Neuronal stem cell (in vitro differentiated cells): ENCODE measurements around the gene ATXN7L3. TPM values are rescaled to one million over a fixed set of nuclear protein-coding genes. Genes with fewer than 3 reads are reported as not detected.

ENCODE experiments used
- DNase-seq: peaks from one replicate; pipeline ENCODE4 v3.0.0-alpha.2; 2013; ENCODE audit warnings: low spot score
- H2AFZ ChIP-seq: one replicate; pipeline ENCODE4 v1.6.1; 2013; ENCODE audit warnings: mild to moderate bottlenecking, low read length, inconsistent platforms
- H2AK5ac ChIP-seq: 2 replicates; pipeline ENCODE4 v1.6.1; 2013; ENCODE audit warnings: low read depth, mild to moderate bottlenecking, inconsistent platforms, low read length, moderate library complexity, mixed read lengths
- H2BK120ac ChIP-seq: 2 replicates; pipeline ENCODE4 v1.6.1; 2013; ENCODE audit warnings: low read depth, mild to moderate bottlenecking, inconsistent platforms, low read length, moderate library complexity, mixed read lengths
- H2BK12ac ChIP-seq: one replicate; pipeline ENCODE4 v1.6.1; 2013; ENCODE audit warnings: low read length, inconsistent platforms
- H2BK15ac ChIP-seq: 2 replicates; pipeline ENCODE4 v1.6.1; 2013; ENCODE audit warnings: mild to moderate bottlenecking, low read length, inconsistent platforms, mixed read lengths
- H2BK5ac ChIP-seq: one replicate; pipeline ENCODE4 v1.6.1; 2013; ENCODE audit warnings: inconsistent platforms, mild to moderate bottlenecking, low read length, moderate library complexity
- H3K14ac ChIP-seq: one replicate; pipeline ENCODE4 v1.6.1; 2013; ENCODE audit warnings: low read length, inconsistent platforms
- H3K18ac ChIP-seq: 2 replicates; pipeline ENCODE4 v1.6.1; 2013; ENCODE audit warnings: low read length, inconsistent platforms
- H3K23ac ChIP-seq: 2 replicates; pipeline ENCODE4 v1.6.1; 2013; ENCODE audit warnings: low read depth, mild to moderate bottlenecking, mixed read lengths, low read length, inconsistent platforms; ENCODE audit not compliant: poor library complexity
- H3K27ac ChIP-seq: replicated peaks from 3 replicates; pipeline ENCODE4 v1.5.1; 2013; ENCODE audit warnings: low read length, inconsistent platforms
- H3K27me3 ChIP-seq, 3 experiments: 2 replicates each; pipeline ENCODE4 v1.6.1; 2013; ENCODE audit warnings: low read length in 3 of 3, mild to moderate bottlenecking in 2 of 3, inconsistent platforms in 1 of 3, low read depth in 1 of 3, mixed read lengths in 1 of 3, moderate library complexity in 1 of 3; ENCODE audit not compliant: control insufficient read depth in 3 of 3, insufficient read depth in 3 of 3
- H3K36me3 ChIP-seq, 2 donors: replicated peaks in 1 of 2; 2 replicates each; pipeline ENCODE4 v1.6.1; 2013; ENCODE audit warnings: low read length in 2 of 2; ENCODE audit not compliant: control insufficient read depth in 2 of 2, insufficient read depth in 2 of 2
- H3K4ac ChIP-seq: 2 replicates; pipeline ENCODE4 v1.6.1; 2013; ENCODE audit warnings: inconsistent platforms, mild to moderate bottlenecking, low read length, moderate library complexity
- H3K4me1 ChIP-seq, 2 donors: 1 replicate in 1 of 2; 2 replicates in 1 of 2; pipeline ENCODE4 v1.6.1; 2013; ENCODE audit warnings: low read length in 2 of 2, low read depth in 1 of 2; ENCODE audit not compliant: control insufficient read depth in 2 of 2, insufficient read depth in 1 of 2
- H3K4me2 ChIP-seq: one replicate; pipeline ENCODE4 v1.6.1; 2013; ENCODE audit warnings: mild to moderate bottlenecking, low read length, inconsistent platforms; ENCODE audit not compliant: insufficient read depth, poor library complexity, severe bottlenecking
- H3K4me3 ChIP-seq, 2 donors: 2 replicates each; pipeline ENCODE4 v1.5.1; 2013; ENCODE audit warnings: low read length in 2 of 2, mild to moderate bottlenecking in 2 of 2, inconsistent platforms in 1 of 2, moderate library complexity in 1 of 2
- H3K79me1 ChIP-seq: one replicate; pipeline ENCODE4 v1.6.1; 2013; ENCODE audit warnings: low read depth, mild to moderate bottlenecking, inconsistent platforms, low read length, moderate library complexity
- H3K9ac ChIP-seq: one replicate; pipeline ENCODE4 v1.6.1; 2013; ENCODE audit warnings: mild to moderate bottlenecking, low read depth, low read length, inconsistent platforms; ENCODE audit not compliant: poor library complexity
- H3K9me3 ChIP-seq, 2 donors: replicated peaks in 1 of 2; 2 replicates each; pipeline versions ENCODE3 to v1.6.1; 2013; ENCODE audit warnings: low read length in 2 of 2, mild to moderate bottlenecking in 2 of 2, inconsistent platforms in 1 of 2, low read depth in 1 of 2, mixed read lengths in 1 of 2, moderate library complexity in 1 of 2; ENCODE audit not compliant: control insufficient read depth in 2 of 2, insufficient read depth in 1 of 2
- H4K8ac ChIP-seq: one replicate; pipeline ENCODE4 v1.6.1; 2013; ENCODE audit warnings: low read depth, mild to moderate bottlenecking, inconsistent platforms, low read length, moderate library complexity
- H4K91ac ChIP-seq: one replicate; pipeline ENCODE4 v1.6.1; 2013; ENCODE audit warnings: low read length, low read depth, mild to moderate bottlenecking, inconsistent platforms; ENCODE audit not compliant: poor library complexity
- WGBS, 2 donors: extraction: QIAGEN DNeasy Blood & Tissue Kit; methylation state at CpG; one replicate each; pipeline ENCODE4 v1.1.7; 2013; ENCODE audit warnings: missing lambda C conversion rate in 2 of 2, mixed read lengths in 1 of 2; ENCODE audit not compliant: insufficient read length in 2 of 2, insufficient replicate concordance in 1 of 2; ENCODE audit errors: extremely low coverage in 2 of 2; 5-methylcytosine and 5-hydroxymethylcytosine counted together
- polyA plus RNA-seq, 2 experiments: library from polyadenylated mRNA; stranded (reverse); fragments of 200-250 nt; gene quantifications; one replicate each; pipeline ENCODE4 v1.2.3, GENCODE V29; 2013

Gene ATXN7L3
- polyA plus RNA-seq (2013, experiment 1 of 2) = 45.0 TPM
- polyA plus RNA-seq (2013, experiment 2 of 2) = 44.5 TPM

GRCh38 chr17:44199553-44200477, at the start of gene ATXN7L3:
Gene ATXN7L3, minus strand, starts transcription at chr17:44199884. Its CDS starts 1,814 bp downstream, at chr17:44198070.
- H3K9me3 ChIP-seq = no peaks in the 10 kb centered on the region
- peaks cover 23 to 31% of the 10 kb centered on the region in 2 donors for H3K36me3 ChIP-seq
- H3K4ac ChIP-seq = peak within 1 kb of the TSS; percentile 19
- H2BK12ac ChIP-seq = no peak within 1 kb of the TSS
- H2BK5ac ChIP-seq = peak within 1 kb of the TSS; percentile 33
- H3K18ac ChIP-seq = peak within 1 kb of the TSS; percentile 97
- no peak within 1 kb of the TSS for H2BK120ac ChIP-seq
- peaks cover 11 to 13% of the 10 kb centered on the region in 2 donors for H3K4me1 ChIP-seq
- H3K4me2 ChIP-seq = peak within 1 kb of the TSS; percentile 90
- peak within 1 kb of the TSS; percentile 98 for H3K27ac ChIP-seq
- no peak within 1 kb of the TSS for H3K14ac ChIP-seq
- peak within 1 kb of the TSS; percentile 20 for H2AK5ac ChIP-seq
- peak within 1 kb of the TSS; percentile 86 to 87 for H3K4me3 ChIP-seq
- no CpG with 5 or more reads among the region's 126 CpGs for WGBS, 2 donors
- peak within 1 kb of the TSS; percentile 49 for H4K91ac ChIP-seq
- H3K27me3 ChIP-seq = no peaks in the 10 kb centered on the region
- peak within 1 kb of the TSS; percentile 38 for H3K23ac ChIP-seq
- H2AFZ ChIP-seq = peak within 1 kb of the TSS; percentile 96
- peaks cover 18% of the 10 kb centered on the region for H3K79me1 ChIP-seq
- peak; percentile 97 for DNase-seq
- H2BK15ac ChIP-seq = no peak within 1 kb of the TSS
- peak within 1 kb of the TSS; percentile 92 for H3K9ac ChIP-seq
- no peak within 1 kb of the TSS for H4K8ac ChIP-seq

- Histone ChIP-seq H3K23ac (no peak overlapping the region), H3K27ac (no peak overlapping the region), H3K4ac (peak overlapping the region; percentile 81), H2BK120ac (no peak overlapping the region), H3K4me2 (no peak overlapping the region), H3K79me1 (no peaks in the 10 kb centered on the region), H2AK5ac (peak overlapping the region; percentile 14), H4K8ac (no peak overlapping the region), H2BK5ac (no peak overlapping the region), H3K14ac (no peak overlapping the region), H3K36me3 (no peaks in the 10 kb centered on the region), H2BK12ac (peak overlapping the region; percentile 54), H3K9me3 (peaks cover 0 to 2% of the 10 kb centered on the region in 2 donors), H4K91ac (no peak overlapping the region), H3K4me3 (no peak overlapping the region), H2BK15ac (peak overlapping the region; percentile 54), H3K18ac (peak overlapping the region; percentile 56), H3K4me1 (peaks cover 0 to 7% of the 10 kb centered on the region in 2 donors), H3K27me3 (peaks cover 0 to 39% (median 0%) of the 10 kb centered on the region in 3 experiments), H2AFZ (no peak overlapping the region), H3K9ac (no peak overlapping the region)
- DNase-seq = no peak
- WGBS, 2 donors = no CpG with 5 or more reads among the region's 10 CpGs
Measured at GRCh38 chr17:44247876-44248736, 48.4 kb upstream of the ATXN7L3 start.

- Histone ChIP-seq H3K18ac (peak overlapping the region; percentile 11), H3K79me1 (no peaks in the 10 kb centered on the region), H3K4me2 (no peak overlapping the region), H2BK5ac (no peak overlapping the region), H2AK5ac (no peak overlapping the region), H4K91ac (no peak overlapping the region), H4K8ac (no peak overlapping the region), H3K23ac (no peak overlapping the region), H2BK15ac (peak overlapping the region; percentile 54), H3K9ac (no peak overlapping the region), H3K4me3 (no peak overlapping the region), H3K9me3 (peaks cover 0 to 2% of the 10 kb centered on the region in 2 donors), H3K14ac (no peak overlapping the region), H3K4me1 (peaks cover 0 to 7% of the 10 kb centered on the region in 2 donors), H3K27ac (no peak overlapping the region), H2BK120ac (no peak overlapping the region), H2AFZ (peak overlapping the region; percentile 52), H3K4ac (no peak overlapping the region), H3K36me3 (no peaks in the 10 kb centered on the region), H2BK12ac (no peak overlapping the region), H3K27me3 (peaks cover 0 to 39% (median 0%) of the 10 kb centered on the region in 3 experiments)
- DNase-seq = no peak
- WGBS, 2 donors = no CpG with 5 or more reads among the region's 7 CpGs
Measured at GRCh38 chr17:44247440-44247841, 47.8 kb upstream of the ATXN7L3 start.
